SKM-1 treated with dmso at 0.1 percent for 144 hours (cell line): Measurements from ENCODE around the gene TMPRSS3.

Experiments
- DNase-seq: peaks from one replicate; lab custom pipeline; 2025; ENCODE audit not compliant: unreplicated experiment; lab: John Stamatoyannopoulos, UW

TMPRSS3 gene

GRCh38 chr21:42429021-42429420, 33.2 kb upstream of the TMPRSS3 start:
- DNase-seq: no peak

- DNase-seq: no peak
Measured at GRCh38 chr21:42427809-42428419, 32.1 kb upstream of the TMPRSS3 start.

- DNase-seq: no peak
Measured at GRCh38 chr21:42426876-42427480, 31.1 kb upstream of the TMPRSS3 start.

- DNase-seq: no peak
Measured at GRCh38 chr21:42426424-42426823, 30.6 kb upstream of the TMPRSS3 start.

DNA sequence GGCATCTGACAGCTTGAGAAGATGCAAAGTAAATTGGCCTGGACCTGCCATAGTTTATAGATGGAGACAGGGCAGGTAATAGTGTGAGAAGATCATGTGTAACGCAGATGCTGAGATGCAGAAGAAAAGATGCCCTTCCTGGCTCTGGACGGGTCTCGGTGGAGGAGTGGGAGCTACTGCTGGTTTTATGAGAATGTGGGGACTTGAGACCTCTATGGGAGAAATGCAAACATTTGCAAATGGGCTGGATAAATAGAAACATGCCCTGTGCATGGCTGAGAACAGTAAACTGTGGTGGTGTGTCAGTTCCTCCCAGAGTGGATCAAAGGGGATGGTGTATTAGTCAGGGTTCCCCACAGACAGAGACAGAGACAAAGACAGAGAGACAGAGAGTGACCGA, 29.7 kb upstream of the TMPRSS3 start:
- no peak for DNase-seq

DNA sequence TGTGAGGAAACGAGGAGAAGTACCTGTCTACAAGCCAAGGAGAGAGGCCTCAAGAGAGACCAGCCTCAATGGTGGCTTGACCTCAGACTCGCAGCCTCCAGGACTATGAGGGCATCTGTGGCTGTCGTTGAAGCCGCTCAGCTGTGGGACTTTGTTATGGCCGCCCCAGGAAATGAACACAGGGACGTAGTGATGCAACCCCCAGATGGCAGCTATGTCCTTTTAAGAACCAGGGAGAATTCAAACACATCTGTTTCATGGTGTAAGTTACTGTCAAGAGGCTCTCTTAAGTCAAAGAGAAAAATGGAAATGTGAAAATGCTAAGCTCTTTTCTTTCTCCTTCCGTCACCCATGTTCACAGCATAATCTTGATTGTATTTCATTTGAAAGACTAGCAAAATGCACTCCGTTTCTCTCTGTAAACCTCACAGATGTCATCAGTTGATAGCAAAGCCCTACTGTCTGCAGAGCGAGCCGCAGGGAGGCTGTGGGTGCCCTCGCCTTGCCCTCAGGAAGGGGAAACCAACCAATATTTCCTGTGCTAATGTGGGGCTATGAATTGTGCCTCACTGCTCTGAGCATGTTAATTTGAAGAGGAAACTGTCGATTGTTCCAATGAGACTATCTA, 29.2 kb upstream of the TMPRSS3 start:
- DNase-seq: no peak

- DNase-seq: no peak
Measured at GRCh38 chr21:42423685-42424084, 27.8 kb upstream of the TMPRSS3 start.

GRCh38 chr21:42423197-42423675, 27.4 kb upstream of the TMPRSS3 start:
- no peak for DNase-seq

- DNase-seq: no peak
Measured at GRCh38 chr21:42421018-42421793, 25.4 kb upstream of the TMPRSS3 start.

DNA sequence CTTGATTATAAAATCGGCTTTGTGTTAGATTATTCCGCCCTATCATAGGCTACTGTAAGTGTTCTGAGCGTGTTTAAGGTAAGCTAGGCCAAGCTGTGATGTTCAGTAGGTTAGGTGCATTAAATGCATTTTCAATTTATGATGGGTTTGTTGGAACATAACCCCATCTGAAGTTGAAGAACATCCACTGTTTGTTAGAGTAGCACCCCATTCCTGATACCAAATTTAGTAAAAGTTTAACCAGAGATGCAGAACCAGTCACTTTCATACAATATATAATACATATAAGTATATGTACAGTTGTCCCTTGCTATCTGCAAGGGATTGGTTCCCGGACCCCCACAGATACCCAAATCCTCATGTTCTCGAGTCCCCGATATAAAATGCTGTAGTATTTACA, 24.0 kb upstream of the TMPRSS3 start:
- DNase-seq: no peak

GRCh38 chr21:42418886-42419285, 23.0 kb upstream of the TMPRSS3 start:
- DNase-seq: no peak

DNA sequence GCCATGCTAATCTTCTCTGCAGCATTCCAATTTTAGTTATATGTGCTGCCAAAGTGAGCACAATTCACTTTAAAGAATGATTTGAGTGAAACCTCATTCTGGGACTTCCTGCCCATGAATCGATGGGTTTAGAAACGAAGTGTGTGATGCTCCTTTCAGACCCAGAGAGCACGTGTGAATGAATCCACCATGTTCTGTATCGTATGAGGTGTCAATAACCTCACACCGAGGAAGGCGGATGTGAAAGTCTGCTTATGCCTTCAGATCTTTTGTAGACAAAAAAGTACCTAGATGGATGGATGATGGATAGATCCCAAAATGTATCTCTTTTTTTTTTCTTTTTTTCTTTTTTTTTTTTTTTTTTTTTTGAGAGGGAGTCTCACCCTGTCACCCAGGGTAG, 21.7 kb upstream of the TMPRSS3 start:
- DNase-seq: no peak

DNA sequence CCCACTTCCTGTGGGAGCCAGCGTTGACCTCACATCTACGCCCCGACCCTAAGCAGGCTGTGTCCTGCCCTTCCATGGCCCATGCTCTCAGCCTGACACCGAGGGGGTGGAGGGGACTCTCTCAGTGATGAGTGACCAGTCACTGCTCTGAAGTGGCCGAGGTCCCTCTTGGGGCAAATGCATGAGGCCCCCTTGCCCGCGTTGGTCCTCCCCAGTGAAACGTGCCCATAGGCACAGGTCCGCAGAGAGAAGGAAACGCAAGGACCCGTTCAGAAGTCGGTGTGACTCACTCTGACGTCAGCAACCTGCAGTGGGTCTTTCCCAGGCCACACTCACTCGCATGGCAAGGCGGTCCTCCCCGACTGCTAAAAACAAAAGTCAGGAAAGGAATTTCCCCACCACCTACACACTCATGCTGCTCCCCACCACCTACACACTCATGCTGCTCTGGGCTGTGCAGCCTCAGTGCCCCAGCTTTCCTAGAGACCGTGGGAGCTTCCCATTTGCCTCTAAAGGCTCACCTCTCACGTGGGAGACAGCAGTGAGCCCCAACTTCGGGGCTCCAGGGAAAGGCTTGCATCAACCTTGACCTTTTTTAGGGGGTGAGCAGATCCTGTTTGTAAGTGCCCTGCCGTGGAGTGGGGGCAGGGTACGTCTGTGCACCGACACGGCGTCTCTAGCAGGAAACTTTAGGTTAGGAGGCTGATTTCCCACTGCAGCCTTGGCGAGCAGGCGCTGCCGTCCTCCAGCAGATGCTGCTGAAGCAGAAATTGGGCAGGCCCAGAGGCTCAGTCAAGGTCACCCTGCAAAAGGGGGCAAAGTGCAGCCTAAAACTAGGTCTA, 19.3 kb upstream of the TMPRSS3 start:
- no peak for DNase-seq

DNA sequence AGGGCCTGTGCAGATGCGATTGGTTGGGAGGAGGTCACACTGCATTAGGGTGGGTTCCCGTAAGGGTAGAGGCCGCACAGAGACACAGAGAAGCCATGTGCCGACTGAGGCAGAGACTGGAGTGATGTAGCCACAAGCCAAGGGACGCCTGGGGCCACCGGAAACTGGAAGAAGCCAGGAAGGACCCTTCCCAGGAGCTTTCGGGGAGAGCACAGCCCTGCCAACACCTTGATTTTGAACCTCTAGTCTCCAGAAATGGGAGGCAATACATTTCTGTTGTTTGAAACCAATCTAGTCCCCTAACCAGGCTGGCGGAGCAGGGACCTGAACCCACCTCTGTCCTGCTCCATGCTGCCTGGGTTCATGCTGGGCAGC, 18.7 kb upstream of the TMPRSS3 start:
- DNase-seq: no peak

- DNase-seq: no peak
Measured at GRCh38 chr21:42414066-42414465, 18.2 kb upstream of the TMPRSS3 start.

GRCh38 chr21:42413500-42413899, 17.6 kb upstream of the TMPRSS3 start:
- DNase-seq: no peak

DNA sequence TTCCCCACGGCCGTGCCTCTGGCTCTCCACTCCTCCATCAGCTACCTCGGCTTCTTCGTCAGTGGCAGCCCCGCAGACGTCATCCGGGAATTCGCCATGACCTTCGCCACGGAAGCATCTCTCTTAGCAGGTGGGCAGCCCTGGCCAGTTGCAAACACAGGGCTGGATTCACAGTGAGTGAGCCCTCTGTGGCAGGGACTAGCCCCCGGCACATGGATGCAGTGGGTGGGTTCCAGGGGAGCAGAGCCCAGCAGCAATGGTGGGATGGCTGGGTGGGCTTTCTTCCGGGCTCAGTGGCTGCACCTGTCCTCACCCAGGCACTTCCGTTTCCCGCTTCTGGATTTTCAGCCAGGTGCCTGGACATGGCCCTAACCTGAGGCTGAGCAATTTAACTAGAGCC, 17.2 kb upstream of the TMPRSS3 start:
- DNase-seq: no peak

- DNase-seq: no peak
Measured at GRCh38 chr21:42412636-42412933, 16.7 kb upstream of the TMPRSS3 start.

DNA sequence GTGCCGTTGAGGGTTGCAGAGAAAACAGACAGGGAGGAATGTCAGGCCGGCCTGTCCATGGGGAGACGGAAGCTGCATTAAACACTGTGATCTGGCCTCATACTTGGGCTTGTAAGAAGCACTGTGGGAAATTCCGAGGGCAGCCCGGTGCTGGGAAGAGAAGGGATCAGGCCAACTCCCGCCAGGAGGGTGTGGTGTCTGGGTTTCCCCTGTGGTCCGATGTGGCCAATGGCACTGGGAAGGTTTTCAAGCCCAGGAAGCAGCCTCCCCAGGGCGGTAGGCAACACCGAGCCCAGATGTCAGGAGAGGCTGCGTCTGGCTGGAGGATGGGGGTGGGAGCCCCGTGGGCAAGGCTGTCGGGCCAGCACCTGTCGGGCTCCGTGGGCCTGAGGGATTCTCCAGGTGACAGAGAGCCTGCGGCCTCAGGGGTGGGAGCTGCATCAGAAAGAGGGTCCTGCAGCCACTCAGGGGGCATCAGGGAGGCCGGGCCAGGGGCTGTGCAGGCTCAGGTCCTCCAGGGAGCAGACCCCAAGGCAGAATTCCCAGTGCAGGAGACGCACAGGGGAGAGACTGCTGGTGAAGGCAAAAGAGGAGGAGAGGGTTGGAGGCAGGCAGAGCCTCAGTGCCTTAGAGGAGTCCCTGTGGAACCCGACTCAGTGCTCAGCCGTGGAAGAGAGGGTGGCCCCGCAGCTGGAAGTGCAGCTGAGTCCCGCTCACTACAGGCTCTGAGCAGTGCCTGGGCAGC, 16.2 kb upstream of the TMPRSS3 start:
- DNase-seq: no peak

- DNase-seq: no peak
Measured at GRCh38 chr21:42411197-42411869, 15.5 kb upstream of the TMPRSS3 start.
